H1 (cell line): ENCODE measurements around the gene FAHD1. TPM values are rescaled to one million over a fixed set of nuclear protein-coding genes. Genes with fewer than 3 reads are reported as not detected.

Source experiments
- CTCF ChIA-PET: fragments of 300-600 bp; sonication (Branson Sonifier 250); formaldehyde crosslinking; loops from one replicate; lab custom pipeline; 2021; ENCODE audit not compliant: partially characterized antibody; lab: Charles Lee
- POLR2A ChIA-PET: fragments of 300-600 bp; sonication (Branson Sonifier 250); formaldehyde crosslinking; loops from one replicate; lab custom pipeline; 2021; ENCODE audit warnings: inconsistent platforms; ENCODE audit not compliant: partially characterized antibody; lab: Charles Lee
- DNase-seq, 2 experiments: peaks; one replicate each; pipeline versions ENCODE4 v3.0.0 to v3.0.0-alpha.2; 2010 to 2022; ENCODE audit warnings: low spot score in 2 of 2, low read depth in 1 of 2, mixed read lengths in 1 of 2
- FAIRE-seq: peaks from 2 replicates; lab custom pipeline; 2011; peaks lifted over from hg19 to GRCh38; lab: Jason Lieb, UNC
- H2AFZ ChIP-seq: 2 replicates; pipeline ENCODE4 v1.8.1; 2012; ENCODE audit warnings: low read length, inconsistent platforms
- H2AK5ac ChIP-seq: 2 replicates; pipeline ENCODE4 v1.6.1; 2013; ENCODE audit warnings: low read depth, low read length
- H2BK120ac ChIP-seq: replicated peaks from 2 replicates; pipeline ENCODE3; 2013; ENCODE audit warnings: low read depth, low read length, inconsistent platforms
- H2BK12ac ChIP-seq: 2 replicates; pipeline ENCODE4 v1.6.1; 2013; ENCODE audit warnings: low read depth, low read length
- H2BK15ac ChIP-seq: 2 replicates; pipeline ENCODE4 v1.6.1; 2013; ENCODE audit warnings: low read length
- H2BK20ac ChIP-seq: 2 replicates; pipeline ENCODE4 v1.6.1; 2013; ENCODE audit warnings: low read length
- H2BK5ac ChIP-seq: 2 replicates; pipeline ENCODE4 v1.6.1; 2013; ENCODE audit warnings: low read depth, low read length
- H3K14ac ChIP-seq: 2 replicates; pipeline ENCODE4 v1.6.1; 2013; ENCODE audit warnings: inconsistent platforms; ENCODE audit not compliant: insufficient read length
- H3K18ac ChIP-seq: 2 replicates; pipeline ENCODE4 v1.6.1; 2013; ENCODE audit warnings: low read length; ENCODE audit errors: extremely low read depth
- H3K23ac ChIP-seq: 2 replicates; pipeline ENCODE4 v1.6.1; 2013; ENCODE audit warnings: inconsistent platforms; ENCODE audit not compliant: insufficient read length
- H3K23me2 ChIP-seq: 2 replicates; pipeline ENCODE4 v1.6.1; 2013; ENCODE audit warnings: low read depth, low read length
- H3K27ac ChIP-seq: 2 replicates; pipeline ENCODE4 v1.6.1; 2011; ENCODE audit warnings: low read depth, low read length, inconsistent platforms
- H3K27me3 ChIP-seq, 4 experiments: replicated peaks in 1 of 4; 1 replicate in 1 of 4; 2 replicates in 3 of 4; pipeline versions ENCODE4 v1.6.1 to v1.8.1; 2011 to 2013; ENCODE audit warnings: low read length in 3 of 4, mild to moderate bottlenecking in 3 of 4, inconsistent platforms in 2 of 4, mixed read lengths in 2 of 4, moderate library complexity in 1 of 4; ENCODE audit not compliant: control insufficient read depth in 3 of 4, insufficient read depth in 3 of 4; ENCODE audit errors: extremely low read depth in 1 of 4
- H3K36me3 ChIP-seq, 4 experiments: 2 replicates each; pipeline versions ENCODE4 v1.6.1 to v1.8.1; 2011 to 2013; ENCODE audit warnings: mild to moderate bottlenecking in 4 of 4, low read length in 3 of 4, moderate library complexity in 2 of 4, control low read depth in 1 of 4, inconsistent platforms in 1 of 4; ENCODE audit not compliant: insufficient read depth in 4 of 4, control insufficient read depth in 2 of 4
- H3K4ac ChIP-seq: replicated peaks from 2 replicates; pipeline ENCODE3; 2013; ENCODE audit warnings: low read length, low read depth, mixed read lengths, inconsistent platforms; ENCODE audit not compliant: insufficient read length
- H3K4me1 ChIP-seq, 4 experiments: replicated peaks in 1 of 4; 1 replicate in 1 of 4; 2 replicates in 3 of 4; pipeline versions ENCODE4 v1.6.1 to v1.8.1; 2011 to 2013; ENCODE audit warnings: low read length in 3 of 4, inconsistent platforms in 2 of 4, mixed read lengths in 1 of 4; ENCODE audit not compliant: insufficient read depth in 4 of 4, control insufficient read depth in 3 of 4
- H3K4me2 ChIP-seq, 2 experiments: 2 replicates each; pipeline versions ENCODE4 v1.6.1 to v1.8.1; 2011 to 2013; ENCODE audit warnings: low read depth in 2 of 2, low read length in 2 of 2, control low read depth in 1 of 2, inconsistent platforms in 1 of 2, mild to moderate bottlenecking in 1 of 2; ENCODE audit not compliant: insufficient read depth in 1 of 2
- H3K4me3 ChIP-seq, 4 experiments: fragments of 200-600, 300-600 bp in 1 of 4; sonication (generic), shearing (Covaris generic), sonication (Bioruptor Twin) in 1 of 4; 2 replicates each; pipeline versions ENCODE4 v1.5.1 to v1.8.1; 2011 to 2016; ENCODE audit warnings: low read length in 4 of 4, low read depth in 3 of 4, control low read depth in 2 of 4, inconsistent platforms in 2 of 4, mild to moderate bottlenecking in 2 of 4, mixed read lengths in 1 of 4, moderate library complexity in 1 of 4; ENCODE audit not compliant: insufficient read depth in 2 of 4; ENCODE audit errors: extremely low read depth in 1 of 4
- H3K56ac ChIP-seq: replicated peaks from 2 replicates; pipeline ENCODE3; 2013; ENCODE audit warnings: low read depth, mild to moderate bottlenecking, mixed read lengths, low read length, inconsistent platforms; ENCODE audit not compliant: insufficient read length
- H3K79me1 ChIP-seq: 2 replicates; pipeline ENCODE4 v1.6.1; 2013; ENCODE audit warnings: low read depth, low read length, control low read depth
- H3K79me2 ChIP-seq, 2 experiments: 2 replicates each; pipeline versions ENCODE4 v1.6.1 to v1.8.1; 2012 to 2013; ENCODE audit warnings: low read length in 2 of 2, mild to moderate bottlenecking in 2 of 2, inconsistent platforms in 1 of 2; ENCODE audit not compliant: insufficient read depth in 2 of 2, control insufficient read depth in 1 of 2
- H3K9ac ChIP-seq, 4 experiments: replicated peaks in 1 of 4; 1 replicate in 1 of 4; 2 replicates in 3 of 4; pipeline versions ENCODE4 v1.6.1 to v1.8.1; 2011 to 2013; ENCODE audit warnings: low read depth in 3 of 4, low read length in 3 of 4, control low read depth in 2 of 4, mild to moderate bottlenecking in 2 of 4, moderate library complexity in 2 of 4, inconsistent platforms in 1 of 4; ENCODE audit errors: extremely low read depth in 1 of 4
- H3K9me3 ChIP-seq, 2 experiments: 2 replicates each; pipeline versions ENCODE4 v1.6.1 to v1.8.1; 2012 to 2013; ENCODE audit warnings: mild to moderate bottlenecking in 2 of 2, moderate library complexity in 2 of 2, control low read depth in 1 of 2, inconsistent platforms in 1 of 2, low read depth in 1 of 2, low read length in 1 of 2, mixed read lengths in 1 of 2; ENCODE audit not compliant: insufficient read depth in 2 of 2
- H4K20me1 ChIP-seq, 2 experiments: replicated peaks in 1 of 2; 2 replicates each; pipeline versions ENCODE3 to v1.8.1; 2011 to 2013; ENCODE audit warnings: inconsistent platforms in 2 of 2, low read length in 2 of 2, mild to moderate bottlenecking in 1 of 2; ENCODE audit not compliant: insufficient read depth in 2 of 2, control insufficient read depth in 1 of 2
- H4K5ac ChIP-seq: 2 replicates; pipeline ENCODE4 v1.6.1; 2013; ENCODE audit warnings: low read length, low read depth, mixed read lengths, inconsistent platforms; ENCODE audit not compliant: insufficient read length
- H4K8ac ChIP-seq: 2 replicates; pipeline ENCODE4 v1.8.0; 2013; ENCODE audit warnings: mild to moderate bottlenecking, moderate library complexity, low read length, inconsistent platforms; ENCODE audit not compliant: insufficient read depth; ENCODE audit errors: extremely low read depth
- H4K91ac ChIP-seq: replicated peaks from 2 replicates; pipeline ENCODE3; 2013; ENCODE audit warnings: low read length, mixed read lengths, inconsistent platforms; ENCODE audit not compliant: insufficient read length
- ASH2L ChIP-seq: fragments of 200-600, 300-600 bp; sonication (generic); IDR thresholded peaks from one replicate; pipeline ENCODE4 v1.7.1; 2017; ENCODE audit warnings: low read length
- BCL11A ChIP-seq, 2 experiments: IDR thresholded peaks; one replicate each; pipeline ENCODE4 v1.6.1; 2011; ENCODE audit warnings: low read depth in 2 of 2, low read length in 2 of 2, mild to moderate bottlenecking in 2 of 2
- KDM1A ChIP-seq: fragments of 200-600, 300-600 bp; sonication (generic); IDR thresholded peaks from 2 replicates; pipeline ENCODE4 v1.7.1; 2016; ENCODE audit warnings: mild to moderate bottlenecking, low read length, borderline replicate concordance
- RBBP5 ChIP-seq: IDR thresholded peaks from 2 replicates; pipeline ENCODE4 v1.7.1; 2012; ENCODE audit warnings: low read depth, mild to moderate bottlenecking, inconsistent platforms, low read length, moderate library complexity, borderline replicate concordance
- SIN3A ChIP-seq, 2 experiments: IDR thresholded peaks in 1 of 2; conservative IDR thresholded peaks in 1 of 2; 2 replicates each; pipeline ENCODE4 v1.6.1; 2011 to 2012; ENCODE audit warnings: low read length in 2 of 2, improper control_type of control experiment in 1 of 2, low read depth in 1 of 2, mild to moderate bottlenecking in 1 of 2
- SIX5 ChIP-seq: IDR thresholded peaks from 2 replicates; pipeline ENCODE4 v1.6.1; 2011; ENCODE audit warnings: mild to moderate bottlenecking, low read depth, low read length
- SRF ChIP-seq: IDR thresholded peaks from 2 replicates; pipeline ENCODE4 v1.6.1; 2011; ENCODE audit warnings: mild to moderate bottlenecking, low read depth, low read length, moderate library complexity
- TAF7 ChIP-seq: optimal IDR thresholded peaks from 2 replicates; pipeline ENCODE3; 2011; ENCODE audit warnings: low read depth, mild to moderate bottlenecking, inconsistent platforms, low read length, moderate library complexity, borderline replicate concordance
- WGBS, 2 experiments: shearing (Covaris generic) in 1 of 2; methylation state at CpG; one replicate each; pipeline versions ENCODE4 v1.1.6 to v1.1.7; 2013 to 2015; ENCODE audit warnings: low lambda C conversion rate in 2 of 2, mixed read lengths in 2 of 2, inconsistent platforms in 1 of 2, low coverage in 1 of 2, missing lambda C conversion rate in 1 of 2; ENCODE audit not compliant: insufficient replicate concordance in 2 of 2, insufficient coverage in 1 of 2, insufficient read length in 1 of 2; ENCODE audit errors: extremely low coverage in 1 of 2, missing lambda C conversion rate in 1 of 2; 5-methylcytosine and 5-hydroxymethylcytosine counted together
- polyA plus RNA-seq, 7 experiments: library from polyadenylated mRNA; depleted of rRNA in 3 of 7; stranded (reverse) in 5 of 7; unstranded in 2 of 7; fragments of >200 nt in 5 of 7; fragments of 200-250 nt in 2 of 7; gene quantifications; 1 replicate in 5 of 7; 2 replicates in 1 of 7; 4 replicates in 1 of 7; pipeline versions ENCODE4 v1.2.1 to v1.2.3, GENCODE V29; 2011 to 2013; ENCODE audit warnings: missing spikeins in 2 of 7, mixed read lengths in 2 of 7
- total RNA-seq: library from RNA; stranded (reverse); fragmentation: NEBNext Ultra II Directional; extraction: Animal tissue kit (Norgen Biotek cat#: 25700); gene quantifications from 2 replicates; pipeline ENCODE4 v1.2.1, GENCODE V29; 2021
- TF ChIP-seq, protein P1 (sequence below), 3 experiments: IDR thresholded peaks; 1 replicate in 2 of 3; 2 replicates in 1 of 3; pipeline versions ENCODE4 v1.5.1 to v1.6.1; 2011; ENCODE audit warnings: low read length in 3 of 3, mild to moderate bottlenecking in 3 of 3, inconsistent platforms in 2 of 3, low read depth in 1 of 3, moderate library complexity in 1 of 3; ENCODE audit not compliant: insufficient read depth in 1 of 3; ENCODE audit errors: control extremely low read depth in 1 of 3

Gene FAHD1
- total and polyA plus RNA-seq, 2 of the 8 experiments (the other 6 are each of a cell fraction or from before 2014, with no cell fraction given) = 20.4 to 31.9 TPM

- Histone ChIP-seq H4K8ac (peak overlapping the region; percentile 25; the same call in 1 of the 2 replicates), H2BK5ac (no peak overlapping the region), H2BK20ac (no peak overlapping the region), H2BK15ac (no peak overlapping the region), H2BK12ac (no peak overlapping the region), H3K23ac (no peak overlapping the region), H4K5ac (no peak overlapping the region), H3K79me2 (no peaks in the 10 kb centered on the region), H3K4me2 (no peak overlapping the region), H2AK5ac (no peak overlapping the region), H3K18ac (no peak overlapping the region), H3K27ac (no peak overlapping the region), H3K23me2 (no peaks in the 10 kb centered on the region), H3K9ac (no peak overlapping the region), H3K27me3 (no peaks in the 10 kb centered on the region), H3K56ac (no peak overlapping the region), H4K20me1 (peaks cover 0 to 2% of the 10 kb centered on the region in 2 experiments), H3K9me3 (peaks cover 4 to 8% of the 10 kb centered on the region in 2 experiments), H3K4ac (no peak overlapping the region), H3K14ac (no peak overlapping the region), H3K4me3 (no peak overlapping the region), H3K79me1 (no peaks in the 10 kb centered on the region; the same call in 1 of the 2 replicates), H2BK120ac (no peak overlapping the region), H3K36me3 (peaks cover 0 to 29% (median 2%) of the 10 kb centered on the region in 4 experiments; a peak in 3 of 8 replicates), H2AFZ (no peak overlapping the region), H3K4me1 (no peaks in the 10 kb centered on the region), H4K91ac (no peak overlapping the region)
- POLR2A ChIA-PET = interaction anchor here (1.0 to 4.2 kb wide), 4 partner anchors 9 to 21 kb away, joined by 4 to 26 read pairs (median 22); partner anchors contain the start of genes EME2, MRPS34, NME3 and NUBP2
- CTCF ChIA-PET = interaction anchor here (1.0 to 2.2 kb wide), 7 partner anchors 10 to 69 kb away, joined by 3 to 6 read pairs (median 6); partner anchors contain the start of genes EME2, MRPS34, NUBP2 and SPSB3
- 97% methylated on average over 24 of the region's 33 CpGs; no CpG with 5 or more reads in 1 of the 2 experiments for WGBS, 2 experiments
- FAIRE-seq (no peak), DNase-seq (no peak)
- TF ChIP-seq KDM1A = no peak
- no peak for TF ChIP-seq SIX5
- TF ChIP-seq SIN3A (conservative IDR thresholded peaks at IDR 0.05 in 1 of 2, IDR thresholded peaks at IDR 0.05 in 1 of 2; ENCODE audit: low read depth in 1 of 2, low read length in 2 of 2) = no peak
- TF ChIP-seq SRF = no peak
- TF ChIP-seq, protein P1, sequence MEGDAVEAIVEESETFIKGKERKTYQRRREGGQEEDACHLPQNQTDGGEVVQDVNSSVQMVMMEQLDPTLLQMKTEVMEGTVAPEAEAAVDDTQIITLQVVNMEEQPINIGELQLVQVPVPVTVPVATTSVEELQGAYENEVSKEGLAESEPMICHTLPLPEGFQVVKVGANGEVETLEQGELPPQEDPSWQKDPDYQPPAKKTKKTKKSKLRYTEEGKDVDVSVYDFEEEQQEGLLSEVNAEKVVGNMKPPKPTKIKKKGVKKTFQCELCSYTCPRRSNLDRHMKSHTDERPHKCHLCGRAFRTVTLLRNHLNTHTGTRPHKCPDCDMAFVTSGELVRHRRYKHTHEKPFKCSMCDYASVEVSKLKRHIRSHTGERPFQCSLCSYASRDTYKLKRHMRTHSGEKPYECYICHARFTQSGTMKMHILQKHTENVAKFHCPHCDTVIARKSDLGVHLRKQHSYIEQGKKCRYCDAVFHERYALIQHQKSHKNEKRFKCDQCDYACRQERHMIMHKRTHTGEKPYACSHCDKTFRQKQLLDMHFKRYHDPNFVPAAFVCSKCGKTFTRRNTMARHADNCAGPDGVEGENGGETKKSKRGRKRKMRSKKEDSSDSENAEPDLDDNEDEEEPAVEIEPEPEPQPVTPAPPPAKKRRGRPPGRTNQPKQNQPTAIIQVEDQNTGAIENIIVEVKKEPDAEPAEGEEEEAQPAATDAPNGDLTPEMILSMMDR (IDR thresholded peaks at IDR 0.05; ENCODE audit: control extremely low read depth in 1 of 3, insufficient read depth in 1 of 3, low read depth in 1 of 3, low read length in 3 of 3) = no peak
- no peak for TF ChIP-seq TAF7
- TF ChIP-seq ASH2L = no peak
- TF ChIP-seq BCL11A (IDR thresholded peaks at IDR 0.05; ENCODE audit: low read depth in 2 of 2, low read length in 2 of 2) = no peak
- no peak for TF ChIP-seq RBBP5
Measured at GRCh38 chr16:1792836-1793577, 34.0 kb upstream of the FAHD1 start.
